ENCODE results near the gene DDX23.
A peak's percentile ranks its signal among the peaks of the same experiment; 100 is the strongest.

DDX23 gene

GRCh38 chr12:48794870-48795269 lies 57.1 kb downstream of the DDX23 start:
- no peak for DNase-seq

GRCh38 chr12:48793696-48794095 lies 58.3 kb downstream of the DDX23 start:
- no peak for DNase-seq

GRCh38 chr12:48789858-48790326 lies 62.1 kb downstream of the DDX23 start:
- no peak for DNase-seq

GRCh38 chr12:48788854-48789775 lies 62.8 kb downstream of the DDX23 start, which contains the start of gene ADCY6:
TSS of gene ADCY6 (minus strand) at chr12:48789089. CDS start at chr12:48783434, 5,655 bp downstream.
- DNase-seq: peak; percentile 67

DNA sequence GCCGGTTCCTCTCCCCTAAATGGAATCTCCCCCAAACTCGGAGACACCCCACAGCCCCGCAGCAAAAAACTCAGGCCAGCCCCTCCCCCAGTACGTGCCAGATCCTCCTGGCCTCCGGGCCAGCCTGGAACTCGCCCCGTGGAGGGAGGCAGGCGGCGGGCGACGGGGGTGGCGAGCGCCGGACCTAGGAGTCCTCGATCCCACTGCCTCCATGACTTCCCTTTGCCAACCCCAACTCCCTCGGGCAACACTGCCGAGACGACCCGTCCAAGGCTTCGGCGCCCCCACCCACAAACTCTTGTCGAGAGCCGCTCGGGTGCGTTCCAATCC lies 63.5 kb downstream of the DDX23 start:
- no peak for DNase-seq

GRCh38 chr12:48787791-48788523 lies 64.0 kb downstream of the DDX23 start:
- DNase-seq: no peak

DNA sequence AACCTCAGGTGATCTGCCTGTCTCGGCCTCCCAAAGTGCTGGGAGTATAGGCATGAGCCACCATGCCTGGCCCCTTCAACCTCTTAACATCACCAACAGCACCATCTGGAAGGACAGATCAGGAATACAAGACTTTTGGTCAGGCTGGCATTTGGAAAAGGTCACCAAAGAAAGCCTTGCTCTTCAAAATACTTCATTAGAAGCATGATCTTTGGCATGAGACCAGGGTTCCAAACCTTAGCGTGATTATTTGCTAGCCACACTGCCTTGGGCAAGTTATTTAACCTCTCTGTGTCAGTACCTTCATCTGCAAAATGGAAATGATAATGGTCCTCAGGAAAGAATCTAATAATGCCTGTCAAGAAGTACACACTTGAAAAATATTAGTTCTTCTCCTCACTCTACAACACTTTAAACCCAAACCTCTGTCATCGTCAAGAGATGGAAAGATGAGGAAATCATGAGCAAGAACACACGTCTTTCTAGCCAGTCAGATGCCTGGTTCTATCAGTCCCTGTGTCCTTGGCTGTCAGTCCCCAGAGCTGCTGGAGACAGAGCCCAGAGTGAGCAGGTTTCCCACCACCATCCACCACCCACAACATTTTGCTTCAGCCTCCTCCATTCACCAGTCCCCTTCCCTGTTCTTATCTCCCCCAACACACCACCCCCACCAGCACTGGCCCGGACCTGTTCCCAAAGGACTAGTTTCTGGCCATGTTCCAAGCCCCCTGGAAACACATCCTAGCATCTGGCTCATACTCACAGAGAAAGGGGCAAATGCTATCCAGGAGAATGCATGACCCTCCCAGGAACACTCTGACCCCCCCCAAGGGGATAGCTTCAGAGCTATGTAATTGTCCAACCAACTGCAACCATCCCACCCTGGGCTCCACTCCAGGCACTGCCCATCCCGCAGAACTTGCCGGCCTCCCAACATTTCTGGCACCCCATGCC lies 65.1 kb downstream of the DDX23 start:
- no peak for DNase-seq

GRCh38 chr12:48783432-48783831 lies 68.5 kb downstream of the DDX23 start:
- DNase-seq: no peak

GRCh38 chr12:48782457-48783395 lies 69.2 kb downstream of the DDX23 start:
- no peak for DNase-seq

GRCh38 chr12:48781750-48782456 lies 70.1 kb downstream of the DDX23 start:
- DNase-seq: no peak

- DNase-seq: no peak
Observed at GRCh38 chr12:48780381-48781025, 71.5 kb downstream of the DDX23 start.

- DNase-seq: peak; percentile 97
Observed at GRCh38 chr12:48779869-48780268, 72.1 kb downstream of the DDX23 start.

Data from fibroblast of skin of right biceps (primary cell).